ENCODE data around the gene DDX25.
"Not testable (repeated sequence)": the region's sequence is repeated elsewhere in the genome, so short reads cannot be mapped to it uniquely, and the experiment has no call there.

Gene DDX25

GRCh38 chr11:125887373-125888324, 16.7 kb upstream of the DDX25 start, which contains the start of gene HYLS1:
Gene HYLS1 (plus strand): TSS chr11:125887668. CDS start chr11:125899369, 11,701 bp downstream.
- peaks cover 30% of the 10 kb centered on the region for H3K36me3 Mint-ChIP-seq (ENCODE audit: insufficient read depth)

GRCh38 chr11:125890447-125891100, 13.7 kb upstream of the DDX25 start:
- DNase-seq: no peak

More at GRCh38 chr11:125887373-125888324, 16.7 kb upstream of the DDX25 start, which contains the start of gene HYLS1:
- ATAC-seq (replicated peaks) (peak; percentile 86), DNase-seq (peak; percentile 97 to 99 (median 98))
- peaks cover 18 to 23% of the 10 kb centered on the region in 2 donors for H3K4me1 Mint-ChIP-seq (ENCODE audit: low read depth in 2 of 2)
- no peaks in the 10 kb centered on the region for H3K27me3 Mint-ChIP-seq
- peak within 1 kb of the TSS; percentile 95 to 99 for H3K27ac Mint-ChIP-seq
- H3K4me3 Mint-ChIP-seq: peak within 1 kb of the TSS; percentile 89 to 94
- no peaks in the 10 kb centered on the region for H3K9me3 Mint-ChIP-seq

GRCh38 chr11:125892071-125892470, 12.2 kb upstream of the DDX25 start:
- Mint-ChIP-seq H3K27me3 (no peaks in the 10 kb centered on the region), H3K36me3 (ENCODE audit: insufficient read depth) (peaks cover 39% of the 10 kb centered on the region), H3K4me3 (no peak overlapping the region), H3K4me1 (ENCODE audit: low read depth in 2 of 2) (peaks cover 18 to 25% of the 10 kb centered on the region in 2 donors), H3K9me3 (no peaks in the 10 kb centered on the region), H3K27ac (peak overlapping the region in 1 of 2 donors; percentile 25)
- ATAC-seq (replicated peaks) (no peak), DNase-seq (no peak)

More at GRCh38 chr11:125890447-125891100, 13.7 kb upstream of the DDX25 start:
- peaks cover 46% of the 10 kb centered on the region for H3K36me3 Mint-ChIP-seq (ENCODE audit: insufficient read depth)
- H3K4me3 Mint-ChIP-seq: peak overlapping the region in 1 of 2 donors; percentile 6
- H3K27me3 Mint-ChIP-seq: no peaks in the 10 kb centered on the region
- peaks cover 21 to 27% of the 10 kb centered on the region in 2 donors for H3K4me1 Mint-ChIP-seq (ENCODE audit: low read depth in 2 of 2)
- ATAC-seq (replicated peaks): no peak
- H3K27ac Mint-ChIP-seq: no peak overlapping the region
- no peaks in the 10 kb centered on the region for H3K9me3 Mint-ChIP-seq

GRCh38 chr11:125892994-125893393, 11.3 kb upstream of the DDX25 start:
- H3K4me1 Mint-ChIP-seq (ENCODE audit: low read depth in 2 of 2): peaks cover 14 to 22% of the 10 kb centered on the region in 2 donors
- no peaks in the 10 kb centered on the region for H3K9me3 Mint-ChIP-seq
- H3K27ac Mint-ChIP-seq: peak overlapping the region in 1 of 2 donors; percentile 7
- no peaks in the 10 kb centered on the region for H3K27me3 Mint-ChIP-seq
- DNase-seq: no peak
- ATAC-seq (replicated peaks): no peak
- H3K4me3 Mint-ChIP-seq: no peak overlapping the region
- peaks cover 35% of the 10 kb centered on the region for H3K36me3 Mint-ChIP-seq (ENCODE audit: insufficient read depth)

- H3K27me3 Mint-ChIP-seq: peaks cover 27% of the 10 kb centered on the region in 2 donors
- peak overlapping the region in 1 of 2 donors; percentile 22 for H3K27ac Mint-ChIP-seq
- peaks cover 18% of the 10 kb centered on the region for H3K36me3 Mint-ChIP-seq (ENCODE audit: insufficient read depth)
- H3K4me1 Mint-ChIP-seq (ENCODE audit: low read depth in 2 of 2): peaks cover 12 to 34% of the 10 kb centered on the region in 2 donors
- H3K4me3 Mint-ChIP-seq: peak overlapping the region; percentile 95 to 96
- H3K9me3 Mint-ChIP-seq: no peaks in the 10 kb centered on the region
- DNase-seq (no peak), ATAC-seq (replicated peaks) (no peak)
These were observed 2.4 kb upstream of the DDX25 start for GRCh38 chr11:125901872-125902271.

- H3K36me3 Mint-ChIP-seq (ENCODE audit: insufficient read depth): peaks cover 18% of the 10 kb centered on the region
These were observed 1.9 kb upstream of the DDX25 start for GRCh38 chr11:125902277-125902926.

GRCh38 chr11:125902927-125903710, 1.2 kb upstream of the DDX25 start, which contains the start of gene PUS3:
Gene PUS3 (minus strand): TSS chr11:125903206. CDS start chr11:125896284, 6,922 bp downstream.
- peak; percentile 89 for ATAC-seq (replicated peaks)
- Mint-ChIP-seq H3K27me3 (peaks cover 27% of the 10 kb centered on the region in 2 donors), H3K4me3 (peak within 1 kb of the TSS; percentile 95 to 96), H3K36me3 (ENCODE audit: insufficient read depth) (peaks cover 13% of the 10 kb centered on the region), H3K9me3 (no peaks in the 10 kb centered on the region), H3K27ac (peak within 1 kb of the TSS; percentile 81 to 94), H3K4me1 (ENCODE audit: low read depth in 2 of 2) (peaks cover 11 to 30% of the 10 kb centered on the region in 2 donors)
- DNase-seq: peak; percentile 76 to 80 (median 79)

More at GRCh38 chr11:125902277-125902926, 1.9 kb upstream of the DDX25 start:
- H3K27ac Mint-ChIP-seq: peak overlapping the region; percentile 81 to 94
- H3K27me3 Mint-ChIP-seq: peaks cover 27% of the 10 kb centered on the region in 2 donors
- peaks cover 12 to 30% of the 10 kb centered on the region in 2 donors for H3K4me1 Mint-ChIP-seq (ENCODE audit: low read depth in 2 of 2)
- ATAC-seq (replicated peaks) (no peak), DNase-seq (no peak)
- H3K4me3 Mint-ChIP-seq: peak overlapping the region; percentile 95 to 96
- no peaks in the 10 kb centered on the region for H3K9me3 Mint-ChIP-seq

- Mint-ChIP-seq H3K4me3 (peak overlapping the region; percentile 53 to 96), H3K27me3 (peaks cover 29 to 36% of the 10 kb centered on the region in 2 donors), H3K36me3 (ENCODE audit: insufficient read depth) (peaks cover 13% of the 10 kb centered on the region), H3K27ac (no peak overlapping the region), H3K4me1 (ENCODE audit: low read depth in 2 of 2) (peaks cover 11 to 26% of the 10 kb centered on the region in 2 donors), H3K9me3 (no peaks in the 10 kb centered on the region)
- ATAC-seq (replicated peaks) (no peak), DNase-seq (no peak)
These were observed 370 bp downstream of the DDX25 start for GRCh38 chr11:125904678-125905077.

GRCh38 chr11:125910226-125910849, 6.0 kb downstream of the DDX25 start:
- Mint-ChIP-seq H3K27me3 (peaks cover 38 to 55% of the 10 kb centered on the region in 2 donors), H3K9me3 (no peaks in the 10 kb centered on the region), H3K27ac (no peak overlapping the region), H3K36me3 (ENCODE audit: insufficient read depth) (no peaks in the 10 kb centered on the region), H3K4me1 (ENCODE audit: low read depth in 2 of 2) (no peaks in the 10 kb centered on the region), H3K4me3 (no peak overlapping the region)
- ATAC-seq (replicated peaks) (no peak), DNase-seq (no peak)

GRCh38 chr11:125914601-125915000, 10.3 kb downstream of the DDX25 start:
- H3K27ac Mint-ChIP-seq; H3K4me1 Mint-ChIP-seq (ENCODE audit: low read depth in 2 of 2); ATAC-seq (replicated peaks); H3K9me3 Mint-ChIP-seq; DNase-seq; H3K4me3 Mint-ChIP-seq; H3K36me3 Mint-ChIP-seq (ENCODE audit: insufficient read depth): not testable (repeated sequence)
- peaks cover 55 to 64% of the 10 kb centered on the region in 2 donors for H3K27me3 Mint-ChIP-seq

- peaks cover 50 to 57% of the 10 kb centered on the region in 2 donors for H3K27me3 Mint-ChIP-seq
- ATAC-seq (replicated peaks) (no peak), DNase-seq (no peak)
- no peaks in the 10 kb centered on the region for H3K36me3 Mint-ChIP-seq (ENCODE audit: insufficient read depth)
- no peaks in the 10 kb centered on the region for H3K9me3 Mint-ChIP-seq
- no peaks in the 10 kb centered on the region for H3K4me1 Mint-ChIP-seq (ENCODE audit: low read depth in 2 of 2)
- no peak overlapping the region for H3K27ac Mint-ChIP-seq
- H3K4me3 Mint-ChIP-seq: no peak overlapping the region
These were observed 12.5 kb downstream of the DDX25 start for GRCh38 chr11:125916683-125917347.
